PFSK-1 (cell line): ENCODE measurements around the gene ARHGAP15.

Experiments used
- FOXP2 ChIP-seq: optimal IDR thresholded peaks from 2 replicates; pipeline ENCODE3; 2011; ENCODE audit warnings: borderline replicate concordance, control low read depth, inconsistent platforms; ENCODE audit not compliant: insufficient read depth; ENCODE audit errors: extremely low read length, extremely low read depth
- POLR2AphosphoS5 ChIP-seq: IDR thresholded peaks from 2 replicates; pipeline ENCODE4 v1.6.1; 2012; ENCODE audit warnings: low read depth, mild to moderate bottlenecking, control low read depth, low read length, moderate library complexity
- REST ChIP-seq, 2 experiments: IDR thresholded peaks; 2 replicates each; pipeline versions ENCODE4 v1.6.1 to v1.8.0; 2011 to 2012; ENCODE audit warnings: low read depth in 2 of 2, low read length in 2 of 2, control low read depth in 1 of 2, inconsistent platforms in 1 of 2, mild to moderate bottlenecking in 1 of 2, moderate library complexity in 1 of 2; ENCODE audit not compliant: insufficient read depth in 1 of 2
- SIN3A ChIP-seq: IDR thresholded peaks from 2 replicates; pipeline ENCODE4 v1.6.1; 2012; ENCODE audit warnings: mild to moderate bottlenecking, low read length, moderate library complexity, borderline replicate concordance; ENCODE audit not compliant: insufficient read depth
- TAF1 ChIP-seq: IDR thresholded peaks from 2 replicates; pipeline ENCODE4 v1.6.1; 2012; ENCODE audit warnings: low read length, control low read depth, borderline replicate concordance; ENCODE audit not compliant: insufficient read depth

The ARHGAP15 gene

GRCh38 chr2:143504397-143504796, 375.2 kb downstream of the ARHGAP15 start:
- no peak for TF ChIP-seq TAF1
- no peak for TF ChIP-seq REST (IDR thresholded peaks at IDR 0.05; ENCODE audit: insufficient read depth in 1 of 2, low read depth in 2 of 2, low read length in 2 of 2)
- no peak for TF ChIP-seq POLR2AphosphoS5
- no peak for TF ChIP-seq SIN3A
- TF ChIP-seq FOXP2, result no peak

- TF ChIP-seq FOXP2 (no peak), POLR2AphosphoS5 (no peak), TAF1 (no peak), SIN3A (no peak), REST (IDR thresholded peaks at IDR 0.05; ENCODE audit: insufficient read depth in 1 of 2, low read depth in 2 of 2, low read length in 2 of 2) (no peak)
These were observed 376.3 kb downstream of the ARHGAP15 start for GRCh38 chr2:143505542-143505941.

GRCh38 chr2:143513081-143513480, 383.9 kb downstream of the ARHGAP15 start:
- no peak for TF ChIP-seq FOXP2
- TF ChIP-seq SIN3A, result no peak
- TF ChIP-seq POLR2AphosphoS5, result no peak
- TF ChIP-seq TAF1, result no peak
- TF ChIP-seq REST (IDR thresholded peaks at IDR 0.05; ENCODE audit: insufficient read depth in 1 of 2, low read depth in 2 of 2, low read length in 2 of 2), result no peak

GRCh38 chr2:143514413-143514812, 385.2 kb downstream of the ARHGAP15 start:
- TF ChIP-seq TAF1 (no peak), REST (IDR thresholded peaks at IDR 0.05; ENCODE audit: insufficient read depth in 1 of 2, low read depth in 2 of 2, low read length in 2 of 2) (no peak), SIN3A (no peak), FOXP2 (no peak), POLR2AphosphoS5 (no peak)

GRCh38 chr2:143515318-143515717, 386.1 kb downstream of the ARHGAP15 start:
- no peak for TF ChIP-seq POLR2AphosphoS5
- no peak for TF ChIP-seq SIN3A
- no peak for TF ChIP-seq TAF1
- no peak for TF ChIP-seq REST (IDR thresholded peaks at IDR 0.05; ENCODE audit: insufficient read depth in 1 of 2, low read depth in 2 of 2, low read length in 2 of 2)
